SH-SY5Y (cell line): ENCODE measurements around the gene SPOCK3.

Experiments
- GATA2 ChIP-seq: IDR thresholded peaks from 2 replicates; pipeline ENCODE4 v1.6.1; 2011; ENCODE audit warnings: mild to moderate bottlenecking, low read depth, low read length
- GATA3 ChIP-seq: IDR thresholded peaks from 2 replicates; pipeline ENCODE4 v1.6.1; 2011; ENCODE audit warnings: low read depth, mild to moderate bottlenecking, low read length, moderate library complexity

GRCh38 chr4:166941629-166942028, 292.7 kb downstream of the SPOCK3 start:
- TF ChIP-seq GATA2, result no peak
- TF ChIP-seq GATA3, result no peak
